Duodenal mucosa (tissue), 2 donors: Measurements from ENCODE around the gene PIK3C2A.

ENCODE experiments used
- H3K27ac ChIP-seq: one replicate; pipeline ENCODE4 v1.7.0; 2013; ENCODE audit warnings: low read depth, low read length
- H3K27me3 ChIP-seq, 2 donors: one replicate each; pipeline ENCODE4 v1.7.0; 2013; ENCODE audit warnings: low read length in 2 of 2, control low read depth in 1 of 2; ENCODE audit not compliant: insufficient read depth in 2 of 2, control insufficient read depth in 1 of 2
- H3K36me3 ChIP-seq, 2 donors: one replicate each; pipeline ENCODE4 v1.7.0; 2013; ENCODE audit warnings: low read length in 2 of 2, control low read depth in 1 of 2; ENCODE audit not compliant: insufficient read depth in 2 of 2, control insufficient read depth in 1 of 2
- H3K4me1 ChIP-seq, 2 donors: one replicate each; pipeline ENCODE4 v1.7.0; 2013; ENCODE audit warnings: low read length in 2 of 2, control low read depth in 1 of 2; ENCODE audit not compliant: insufficient read depth in 2 of 2, control insufficient read depth in 1 of 2
- H3K4me3 ChIP-seq, 2 donors: one replicate each; pipeline ENCODE4 v1.7.0; 2013; ENCODE audit warnings: low read length in 2 of 2, low read depth in 1 of 2
- H3K9ac ChIP-seq, 2 donors: one replicate each; pipeline ENCODE4 v1.7.0; 2013; ENCODE audit warnings: low read length in 2 of 2, low read depth in 1 of 2
- H3K9me3 ChIP-seq, 2 donors: one replicate each; pipeline ENCODE4 v1.7.0; 2013; ENCODE audit warnings: low read length in 2 of 2, control low read depth in 1 of 2; ENCODE audit not compliant: control insufficient read depth in 1 of 2

PIK3C2A gene

DNA sequence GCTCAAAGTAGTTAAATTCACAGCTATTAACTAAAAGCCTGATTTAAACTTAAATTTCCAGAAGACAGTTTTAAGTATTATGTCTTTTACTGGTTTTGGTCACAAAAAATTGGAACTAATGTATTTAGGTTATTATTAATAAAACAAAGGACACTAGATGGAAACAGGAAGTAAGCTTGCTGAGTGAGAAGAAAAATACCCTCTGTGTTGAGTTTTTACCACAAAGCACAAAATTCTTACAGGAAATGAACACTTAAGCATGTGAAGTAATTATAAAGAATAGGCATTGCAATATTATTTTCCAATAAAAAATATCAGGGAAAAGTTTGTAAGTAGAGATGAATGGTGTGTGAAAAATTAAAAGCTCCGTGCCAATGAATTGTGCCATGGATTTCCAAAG is 46.3 kb downstream of the PIK3C2A start:
- Histone ChIP-seq H3K27me3 (no peaks in the 10 kb centered on the region), H3K4me1 (peaks cover 14 to 16% of the 10 kb centered on the region in 2 donors), H3K9ac (no peak overlapping the region), H3K27ac (no peak overlapping the region), H3K4me3 (no peak overlapping the region), H3K9me3 (no peaks in the 10 kb centered on the region), H3K36me3 (no peaks in the 10 kb centered on the region)

DNA sequence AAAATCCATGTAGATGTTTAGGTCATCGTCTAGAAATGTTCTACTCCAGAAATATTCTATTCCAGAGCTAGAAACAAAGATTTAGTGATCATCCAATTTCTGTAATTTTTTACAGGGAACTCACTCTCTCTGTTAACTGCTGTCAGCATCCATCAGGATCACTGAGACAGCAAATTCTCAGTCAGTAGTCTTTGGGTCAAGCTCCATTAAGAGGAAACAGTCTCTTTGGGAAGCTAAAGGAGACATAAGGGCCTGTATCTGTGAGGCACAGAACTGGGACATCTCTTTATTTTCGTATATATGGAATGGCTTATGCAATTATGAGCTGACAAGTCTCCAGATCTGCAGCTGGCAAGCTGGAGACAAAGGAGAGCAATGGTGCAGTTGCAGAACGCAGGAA is 48.3 kb downstream of the PIK3C2A start:
- Histone ChIP-seq H3K9me3 (no peaks in the 10 kb centered on the region), H3K4me1 (peaks cover 4 to 7% of the 10 kb centered on the region in 2 donors), H3K36me3 (peaks cover 0 to 3% of the 10 kb centered on the region in 2 donors), H3K27me3 (no peaks in the 10 kb centered on the region), H3K27ac (no peak overlapping the region), H3K9ac (no peak overlapping the region), H3K4me3 (no peak overlapping the region)
